HL-60 (cell line): ENCODE results near the gene MCHR1.

Experiments used
- DNase-seq, 2 experiments: peaks; one replicate each; pipeline ENCODE4 v3.0.0-alpha.2; 2010 to 2020; ENCODE audit warnings: low read depth in 1 of 2, low spot score in 1 of 2
- H3K27ac ChIP-seq: fragments of 250-450 bp; sonication (Bioruptor Pico); replicated peaks from 2 replicates; pipeline ENCODE4 v1.5.1; 2020; ENCODE audit warnings: mild to moderate bottlenecking, moderate library complexity
- H3K27me3 ChIP-seq: fragments of 250-450 bp; sonication (Bioruptor Pico); 2 replicates; pipeline ENCODE4 v1.5.1; 2021; ENCODE audit warnings: mild to moderate bottlenecking, moderate library complexity; ENCODE audit not compliant: insufficient read depth, poor library complexity, severe bottlenecking
- H3K4me3 ChIP-seq: replicated peaks from 2 replicates; pipeline ENCODE4 v1.5.1; 2011; ENCODE audit warnings: mild to moderate bottlenecking, control low read depth, low read length; ENCODE audit not compliant: insufficient read depth
- CTCF ChIP-seq: IDR thresholded peaks from one replicate; pipeline ENCODE4 v1.5.1; 2011; ENCODE audit warnings: low read length, control low read depth, inconsistent platforms; ENCODE audit not compliant: insufficient read depth
- GABPA ChIP-seq: IDR thresholded peaks from 2 replicates; pipeline ENCODE4 v1.6.1; 2012; ENCODE audit warnings: low read depth
- POLR2AphosphoS5 ChIP-seq: IDR thresholded peaks from 2 replicates; pipeline ENCODE4 v1.6.1; 2012; ENCODE audit warnings: low read depth
- REST ChIP-seq: IDR thresholded peaks from 2 replicates; pipeline ENCODE4 v1.6.1; 2012; ENCODE audit warnings: low read depth; ENCODE audit not compliant: insufficient replicate concordance
- SPI1 ChIP-seq: IDR thresholded peaks from 2 replicates; pipeline ENCODE4 v1.6.1; 2012; ENCODE audit warnings: low read depth, mild to moderate bottlenecking, borderline replicate concordance
- long read RNA-seq: library from polyadenylated mRNA; unstranded; transcript quantifications from one replicate; pipeline ENCODE4 v2.0.0, GENCODE V29; 2020

The MCHR1 gene
- long read RNA-seq, result 0 reads

GRCh38 chr22:40679249-40679963, at the start of gene MCHR1:
Gene MCHR1 (plus strand): TSS chr22:40679484. CDS start chr22:40679653, 169 bp downstream.
- H3K27ac ChIP-seq, result no peak within 1 kb of the TSS
- DNase-seq, result no peak
- no peak within 1 kb of the TSS for H3K4me3 ChIP-seq
- no peak for TF ChIP-seq CTCF
- TF ChIP-seq SPI1, result no peak
- TF ChIP-seq GABPA, result no peak
- no peak for TF ChIP-seq POLR2AphosphoS5
- no peak for TF ChIP-seq REST
- peaks cover 12% of the 10 kb centered on the region for H3K27me3 ChIP-seq

GRCh38 chr22:40631925-40632324, 47.4 kb upstream of the MCHR1 start:
- Histone ChIP-seq H3K27me3 (no peaks in the 10 kb centered on the region), H3K27ac (no peak overlapping the region), H3K4me3 (no peak overlapping the region)
- no peak for DNase-seq
- TF ChIP-seq POLR2AphosphoS5, result no peak
- TF ChIP-seq GABPA, result no peak
- no peak for TF ChIP-seq REST
- no peak for TF ChIP-seq SPI1
- no peak for TF ChIP-seq CTCF

GRCh38 chr22:40633036-40633435, 46.2 kb upstream of the MCHR1 start:
- Histone ChIP-seq H3K27ac (no peak overlapping the region), H3K4me3 (no peak overlapping the region), H3K27me3 (no peaks in the 10 kb centered on the region)
- DNase-seq, result no peak
- no peak for TF ChIP-seq REST
- TF ChIP-seq POLR2AphosphoS5, result no peak
- TF ChIP-seq SPI1, result no peak
- TF ChIP-seq CTCF, result no peak
- no peak for TF ChIP-seq GABPA
